Keratinocyte (primary cell): ENCODE results near the gene ICE2. TPM values are rescaled to one million over a fixed set of nuclear protein-coding genes. Genes with fewer than 3 reads are reported as not detected.

Experiments
- DNase-seq: peaks from one replicate; pipeline ENCODE4 v3.0.0-alpha.2; 2011; ENCODE audit warnings: low read depth, missing footprints, low spot score
- FAIRE-seq: peaks from 2 replicates; lab custom pipeline; 2011; peaks lifted over from hg19 to GRCh38; lab: Jason Lieb, UNC
- H2AFZ ChIP-seq: 2 replicates; pipeline ENCODE4 v1.6.0; 2012; ENCODE audit warnings: low read length, control low read depth, inconsistent platforms; ENCODE audit not compliant: control insufficient read depth
- H3K27ac ChIP-seq: 2 replicates; pipeline ENCODE4 v1.5.1; 2011; ENCODE audit warnings: low read length; ENCODE audit not compliant: control insufficient read depth, insufficient read depth
- H3K27me3 ChIP-seq: 3 replicates; pipeline ENCODE4 v1.6.0; 2011; ENCODE audit warnings: low read length; ENCODE audit not compliant: control insufficient read depth, insufficient read depth; ENCODE audit errors: extremely low read depth
- H3K36me3 ChIP-seq, 2 experiments: 2 replicates in 1 of 2; 3 replicates in 1 of 2; pipeline ENCODE4 v1.5.1; 2011; ENCODE audit warnings: low read length in 2 of 2, mild to moderate bottlenecking in 1 of 2; ENCODE audit not compliant: control insufficient read depth in 2 of 2, insufficient read depth in 2 of 2; ENCODE audit errors: extremely low read depth in 1 of 2
- H3K4me1 ChIP-seq: 3 replicates; pipeline ENCODE4 v1.5.1; 2011; ENCODE audit warnings: low read length; ENCODE audit not compliant: control insufficient read depth, insufficient read depth; ENCODE audit errors: extremely low read depth
- H3K4me2 ChIP-seq: 3 replicates; pipeline ENCODE4 v1.6.0; 2011; ENCODE audit warnings: low read depth, low read length; ENCODE audit not compliant: control insufficient read depth, insufficient read depth; ENCODE audit errors: extremely low read depth
- H3K4me3 ChIP-seq, 3 experiments: fragments of 200-600 bp in 1 of 3; sonication (generic) in 1 of 3; 2 replicates in 2 of 3; 3 replicates in 1 of 3; pipeline ENCODE4 v1.5.1; 2011 to 2016; ENCODE audit warnings: low read length in 3 of 3, mild to moderate bottlenecking in 3 of 3, control low read depth in 2 of 3, inconsistent platforms in 1 of 3, low read depth in 1 of 3, mixed read lengths in 1 of 3, mixed run types in 1 of 3, moderate library complexity in 1 of 3; ENCODE audit not compliant: control insufficient read depth in 2 of 3, insufficient read depth in 2 of 3; ENCODE audit errors: extremely low read depth in 1 of 3
- H3K79me2 ChIP-seq: 2 replicates; pipeline ENCODE4 v1.6.0; 2012; ENCODE audit warnings: low read length; ENCODE audit not compliant: control insufficient read depth, insufficient read depth
- H3K9ac ChIP-seq: 3 replicates; pipeline ENCODE4 v1.6.0; 2011; ENCODE audit warnings: low read length; ENCODE audit not compliant: control insufficient read depth, insufficient read depth; ENCODE audit errors: extremely low read depth
- H3K9me1 ChIP-seq: 3 replicates; pipeline ENCODE4 v1.6.0; 2011; ENCODE audit warnings: low read length; ENCODE audit not compliant: control insufficient read depth, insufficient read depth; ENCODE audit errors: extremely low read depth
- H3K9me3 ChIP-seq: 2 replicates; pipeline ENCODE4 v1.5.1; 2012; ENCODE audit warnings: low read depth, low read length; ENCODE audit not compliant: control insufficient read depth
- H4K20me1 ChIP-seq: 3 replicates; pipeline ENCODE4 v1.6.0; 2011; ENCODE audit warnings: low read length; ENCODE audit not compliant: control insufficient read depth, insufficient read depth; ENCODE audit errors: extremely low read depth
- CTCF ChIP-seq, 3 experiments: IDR thresholded peaks in 1 of 3; conservative IDR thresholded peaks in 1 of 3; optimal IDR thresholded peaks in 1 of 3; 2 replicates in 2 of 3; 3 replicates in 1 of 3; pipeline versions ENCODE3 to v1.5.1; 2011; ENCODE audit warnings: low read length in 3 of 3, mild to moderate bottlenecking in 3 of 3, moderate library complexity in 2 of 3, control low read depth in 1 of 3, inconsistent platforms in 1 of 3; ENCODE audit not compliant: insufficient read depth in 2 of 3; ENCODE audit errors: extremely low read depth in 1 of 3
- EZH2 ChIP-seq: IDR thresholded peaks from one replicate; pipeline ENCODE4 v1.6.1; 2012; ENCODE audit warnings: inconsistent platforms, mild to moderate bottlenecking, low read length, moderate library complexity
- dilution Hi-C: fragments of 300-500 bp; cut with MboI; formaldehyde crosslinking; loops from one replicate; pipeline ENCODE4 v1.7.0; 2020; ENCODE audit warnings: low sequenced_read_pairs; ENCODE audit not compliant: extremely low pct_ligation_motif_present
- polyA plus RNA-seq, 5 experiments: library from polyadenylated mRNA; depleted of rRNA in 3 of 5; stranded (reverse) in 3 of 5; stranded (forward) in 1 of 5; unstranded in 1 of 5; fragments of >200 nt; gene quantifications; 1 replicate in 1 of 5; 2 replicates in 3 of 5; 3 replicates in 1 of 5; pipeline versions ENCODE4 v1.2.1 to v1.2.3, GENCODE V29; 2011 to 2012; ENCODE audit warnings: missing spikeins in 2 of 5, low read depth in 1 of 5, low replicate concordance in 1 of 5

Gene ICE2
- polyA plus RNA-seq, 1 donor (not counting 4 experiments of a cell fraction or from before 2014, with no cell fraction given) = 34.1 TPM

GRCh38 chr15:60458721-60459120 is 20.2 kb downstream of the ICE2 start:
- Histone ChIP-seq H3K9me3 (no peaks in the 10 kb centered on the region), H3K79me2 (no peaks in the 10 kb centered on the region)
- no peak for FAIRE-seq

GRCh38 chr15:60457985-60458384 is 21.0 kb downstream of the ICE2 start:
- Histone ChIP-seq H2AFZ (no peak overlapping the region), H3K9me1 (no peaks in the 10 kb centered on the region), H4K20me1 (no peaks in the 10 kb centered on the region), H3K4me2 (no peak overlapping the region), H3K79me2 (no peaks in the 10 kb centered on the region), H3K4me1 (no peaks in the 10 kb centered on the region), H3K27ac (no peak overlapping the region), H3K27me3 (no peaks in the 10 kb centered on the region), H3K36me3 (peaks cover 10 to 20% of the 10 kb centered on the region in 2 experiments), H3K9me3 (no peaks in the 10 kb centered on the region), H3K4me3 (no peak overlapping the region), H3K9ac (no peak overlapping the region)
- FAIRE-seq (no peak), DNase-seq (no peak)
- dilution Hi-C loops = no loop called here
- TF ChIP-seq EZH2 (no peak), CTCF (optimal IDR thresholded peaks at IDR 0.05 in 1 of 3, IDR thresholded peaks at IDR 0.05 in 1 of 3, conservative IDR thresholded peaks at IDR 0.05 in 1 of 3; ENCODE audit: extremely low read depth in 1 of 3, insufficient read depth in 2 of 3, low read length in 3 of 3) (no peak)

More at GRCh38 chr15:60458721-60459120, 20.2 kb downstream of the ICE2 start:
- no peak for TF ChIP-seq CTCF (optimal IDR thresholded peaks at IDR 0.05 in 1 of 3, IDR thresholded peaks at IDR 0.05 in 1 of 3, conservative IDR thresholded peaks at IDR 0.05 in 1 of 3; ENCODE audit: extremely low read depth in 1 of 3, insufficient read depth in 2 of 3, low read length in 3 of 3)
- no peak for TF ChIP-seq EZH2
- no peak overlapping the region for H3K9ac ChIP-seq
- no peak overlapping the region for H3K4me3 ChIP-seq
- H4K20me1 ChIP-seq = no peaks in the 10 kb centered on the region
- no peaks in the 10 kb centered on the region for H3K4me1 ChIP-seq
- H2AFZ ChIP-seq = no peak overlapping the region
- no peak for DNase-seq
- H3K4me2 ChIP-seq = no peak overlapping the region
- H3K27me3 ChIP-seq = no peaks in the 10 kb centered on the region
- no peak overlapping the region for H3K27ac ChIP-seq
- no peaks in the 10 kb centered on the region for H3K9me1 ChIP-seq
- peaks cover 10 to 17% of the 10 kb centered on the region in 2 experiments for H3K36me3 ChIP-seq
- dilution Hi-C loops = no loop called here
